Subcutaneous abdominal adipose tissue (tissue), 5 donors: ENCODE data around the gene L2HGDH.
"Not testable (repeated sequence)": the region's sequence is repeated elsewhere in the genome, so short reads cannot be mapped to it uniquely, and the experiment has no call there.

Experiments used
- H3K27ac ChIP-seq: one replicate; pipeline ENCODE4 v1.7.0; 2013; ENCODE audit warnings: low read depth, mild to moderate bottlenecking, inconsistent platforms, low read length, moderate library complexity
- H3K27me3 ChIP-seq, 5 donors: one replicate each; pipeline ENCODE4 v1.7.0; 2013; ENCODE audit warnings: low read length in 5 of 5, inconsistent platforms in 1 of 5; ENCODE audit not compliant: control insufficient read depth in 5 of 5, insufficient read depth in 4 of 5
- H3K36me3 ChIP-seq, 5 donors: one replicate each; pipeline ENCODE4 v1.7.0; 2013; ENCODE audit warnings: low read length in 5 of 5; ENCODE audit not compliant: control insufficient read depth in 5 of 5, insufficient read depth in 5 of 5
- H3K4me1 ChIP-seq, 5 donors: one replicate each; pipeline ENCODE4 v1.7.0; 2013; ENCODE audit warnings: low read length in 5 of 5, mild to moderate bottlenecking in 3 of 5, moderate library complexity in 1 of 5; ENCODE audit not compliant: control insufficient read depth in 5 of 5, insufficient read depth in 5 of 5
- H3K4me3 ChIP-seq, 5 donors: one replicate each; pipeline ENCODE4 v1.7.0; 2013; ENCODE audit warnings: low read length in 5 of 5, low read depth in 1 of 5
- H3K9ac ChIP-seq, 5 donors: one replicate each; pipeline ENCODE4 v1.7.0; 2013; ENCODE audit warnings: low read length in 5 of 5, mild to moderate bottlenecking in 4 of 5, moderate library complexity in 3 of 5
- H3K9me3 ChIP-seq, 5 donors: one replicate each; pipeline ENCODE4 v1.7.0; 2013; ENCODE audit warnings: low read length in 5 of 5; ENCODE audit not compliant: control insufficient read depth in 5 of 5
- donor health status: healthy.
- donor health status: healthy.
- donor health status: healthy.
- donor health status: healthy.
- donor health status: healthy.

L2HGDH gene

DNA sequence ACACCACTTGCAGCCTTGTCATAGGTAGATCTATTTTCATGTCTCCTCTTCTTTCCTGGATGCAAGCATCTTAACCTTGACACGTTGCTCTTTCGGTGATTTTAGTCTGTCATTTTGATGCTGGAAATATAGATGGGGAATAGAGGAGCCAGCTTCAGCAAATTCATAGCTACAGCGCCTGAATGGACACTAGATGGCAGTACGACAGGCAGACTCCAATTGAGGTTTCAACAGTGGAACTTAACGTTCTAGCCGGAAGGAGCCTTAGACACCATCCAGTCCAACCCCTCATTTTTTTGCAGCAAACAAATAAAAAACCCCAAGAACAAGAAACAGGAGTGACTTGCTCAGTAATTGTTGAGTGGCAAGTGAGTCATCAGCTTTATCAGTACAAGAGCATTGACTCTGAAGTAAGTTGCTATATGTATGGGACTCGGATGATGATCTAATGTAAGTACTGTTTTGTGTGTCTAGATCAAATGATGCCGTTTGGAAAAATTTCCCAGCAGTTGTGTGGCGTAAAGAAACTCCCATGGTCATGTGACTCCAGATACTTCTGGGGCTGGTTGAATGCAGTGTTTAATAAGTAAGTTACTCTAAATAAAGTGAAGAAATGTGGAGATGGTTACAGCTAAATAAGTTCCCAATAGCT is 9.1 kb upstream of the L2HGDH start:
- peak overlapping the region; percentile 23 to 56 (median 44) for H3K4me3 ChIP-seq
- peak overlapping the region in 4 of 5 donors; percentile 9 to 78 (median 38) for H3K9ac ChIP-seq
- H3K27ac ChIP-seq, result peak overlapping the region; percentile 62
- H3K27me3 ChIP-seq, result no peaks in the 10 kb centered on the region
- H3K4me1 ChIP-seq, result peaks cover 0 to 19% (median 6%) of the 10 kb centered on the region in 5 donors
- H3K9me3 ChIP-seq, result no peaks in the 10 kb centered on the region
- H3K36me3 ChIP-seq, result peaks cover 2 to 15% (median 4%) of the 10 kb centered on the region in 5 donors

DNA sequence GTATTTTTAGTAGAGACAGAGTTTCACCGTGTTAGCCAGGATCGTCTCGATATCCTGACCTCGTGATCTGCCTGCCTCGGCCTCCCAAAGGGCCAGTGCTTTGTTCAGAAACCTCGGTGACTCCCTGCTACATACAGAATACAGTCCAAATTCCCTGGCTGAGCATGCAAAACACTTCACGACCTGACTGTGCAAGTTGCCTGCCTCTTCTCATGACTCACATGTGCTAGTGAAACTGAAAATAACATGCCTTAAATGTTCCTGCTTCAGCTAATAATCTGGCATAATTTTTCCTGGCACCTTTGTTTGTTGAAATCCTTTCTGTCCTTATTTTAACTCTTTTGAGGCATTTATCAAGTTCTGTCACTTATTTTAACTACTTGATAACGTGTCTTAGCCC is 8.3 kb upstream of the L2HGDH start:
- no peaks in the 10 kb centered on the region for H3K27me3 ChIP-seq
- H3K9me3 ChIP-seq, result no peaks in the 10 kb centered on the region
- peak overlapping the region; percentile 62 for H3K27ac ChIP-seq
- peaks cover 2 to 12% (median 4%) of the 10 kb centered on the region in 5 donors for H3K36me3 ChIP-seq
- H3K4me1 ChIP-seq, result peaks cover 0 to 19% (median 6%) of the 10 kb centered on the region in 5 donors
- peak overlapping the region in 1 of 5 donors; percentile 9 for H3K9ac ChIP-seq
- peak overlapping the region in 1 of 5 donors; percentile 43 for H3K4me3 ChIP-seq

DNA sequence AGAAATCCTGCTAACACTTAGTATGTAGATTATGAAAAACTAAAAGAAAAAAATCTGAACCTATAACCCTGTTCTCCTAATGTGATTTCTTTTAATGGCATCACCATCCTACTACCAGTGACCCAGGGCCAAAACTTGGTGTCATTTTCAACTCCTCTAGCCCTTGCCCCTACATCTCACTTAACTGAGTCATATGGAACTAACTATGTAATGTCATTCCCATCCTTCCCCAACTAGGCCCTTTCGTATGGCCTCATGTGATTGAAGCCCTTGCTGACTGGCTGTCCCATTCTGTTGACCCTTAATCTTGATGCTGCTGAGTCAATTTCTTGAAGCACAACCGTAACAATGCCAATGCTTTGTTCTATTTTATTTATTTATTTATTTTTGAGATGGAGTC is 7.7 kb upstream of the L2HGDH start:
- H3K36me3 ChIP-seq, result peaks cover 2 to 11% (median 4%) of the 10 kb centered on the region in 5 donors
- peak overlapping the region; percentile 62 for H3K27ac ChIP-seq
- H3K4me1 ChIP-seq, result peaks cover 0 to 19% (median 6%) of the 10 kb centered on the region in 5 donors
- H3K9ac ChIP-seq, result peak overlapping the region in 1 of 5 donors; percentile 25
- H3K9me3 ChIP-seq, result no peaks in the 10 kb centered on the region
- no peaks in the 10 kb centered on the region for H3K27me3 ChIP-seq
- H3K4me3 ChIP-seq, result no peak overlapping the region

DNA sequence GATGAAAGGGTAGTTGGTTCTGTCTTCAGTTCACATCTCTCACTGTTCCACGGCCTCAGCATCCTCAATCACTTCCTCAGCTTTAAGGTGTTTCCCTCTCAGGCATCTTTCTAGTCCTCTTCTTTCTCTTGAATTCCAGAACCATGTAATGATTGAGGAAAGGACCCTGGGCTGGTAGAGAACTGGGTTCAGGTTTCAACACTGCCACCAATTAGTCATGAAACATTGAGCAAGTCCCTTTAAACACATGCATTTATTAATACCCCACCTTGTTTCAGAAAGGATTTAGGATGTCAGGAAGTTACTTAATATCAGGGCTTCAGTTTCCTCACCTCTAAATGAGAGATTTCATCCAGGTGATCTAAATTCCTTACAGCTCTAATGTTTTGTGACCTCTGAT is 7.3 kb upstream of the L2HGDH start:
- Histone ChIP-seq H3K27ac (peak overlapping the region; percentile 62), H3K9ac (peak overlapping the region in 1 of 5 donors; percentile 25), H3K4me1 (peaks cover 0 to 19% (median 6%) of the 10 kb centered on the region in 5 donors), H3K36me3 (peaks cover 0 to 7% (median 5%) of the 10 kb centered on the region in 5 donors), H3K27me3 (no peaks in the 10 kb centered on the region), H3K4me3 (no peak overlapping the region), H3K9me3 (no peaks in the 10 kb centered on the region)

DNA sequence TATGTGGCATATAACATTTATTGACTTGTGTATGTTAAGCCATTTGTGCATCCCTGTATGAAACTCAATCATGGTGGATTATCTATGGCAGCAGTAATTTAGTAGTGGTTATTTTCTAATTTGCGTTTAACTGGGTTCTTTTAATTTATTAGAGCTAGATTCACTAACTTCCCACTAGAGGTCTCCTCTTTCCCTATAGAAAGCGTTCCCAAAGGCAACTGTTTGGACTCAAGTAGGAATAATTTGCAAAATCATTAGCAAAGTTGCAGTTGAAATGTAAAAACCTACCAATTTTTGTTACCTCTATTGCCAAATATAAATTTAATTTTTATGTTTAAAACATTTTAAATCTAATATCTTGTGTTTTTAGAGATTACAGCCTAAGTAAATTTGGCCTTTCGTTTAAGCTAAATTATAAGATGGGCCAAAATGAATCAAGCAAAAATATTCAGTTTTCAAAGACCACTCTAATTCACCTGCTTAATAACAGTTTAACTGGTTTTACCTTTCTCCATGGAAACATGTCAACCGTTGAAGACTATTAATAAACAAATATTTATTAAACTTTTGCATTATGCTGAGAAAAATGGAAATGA is 6.1 kb upstream of the L2HGDH start:
- H3K4me1 ChIP-seq, result peaks cover 4 to 19% (median 12%) of the 10 kb centered on the region in 5 donors
- H3K27ac ChIP-seq, result no peak overlapping the region
- no peak overlapping the region for H3K4me3 ChIP-seq
- H3K9ac ChIP-seq, result peak overlapping the region in 1 of 5 donors; percentile 11
- H3K27me3 ChIP-seq, result no peaks in the 10 kb centered on the region
- peaks cover 0 to 5% (median 0%) of the 10 kb centered on the region in 5 donors for H3K36me3 ChIP-seq
- no peaks in the 10 kb centered on the region for H3K9me3 ChIP-seq

DNA sequence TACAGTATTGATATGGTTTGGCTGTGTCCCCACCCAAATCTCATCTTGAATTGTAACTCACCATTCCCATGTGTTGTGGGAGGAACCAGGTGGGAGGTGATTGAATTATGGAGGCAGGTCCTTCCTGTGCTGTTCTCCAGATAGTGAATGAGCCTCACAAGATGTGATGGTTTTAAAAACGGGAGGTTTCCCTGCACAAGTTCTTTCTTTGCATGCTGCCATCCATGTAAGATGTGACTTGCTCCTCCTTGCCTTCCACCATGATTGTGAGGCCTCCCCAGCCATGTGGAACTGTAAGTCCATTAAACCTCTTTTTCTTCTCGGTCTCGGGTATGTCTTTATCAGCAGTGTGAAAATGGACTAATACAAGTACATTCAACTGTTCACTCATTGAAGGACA is 2.1 kb upstream of the L2HGDH start:
- H3K9me3 ChIP-seq, H3K36me3 ChIP-seq, H3K27ac ChIP-seq, H3K4me3 ChIP-seq, H3K27me3 ChIP-seq, H3K9ac ChIP-seq: not testable (repeated sequence)
- peaks cover 5 to 21% (median 20%) of the 10 kb centered on the region in 5 donors for H3K4me1 ChIP-seq

DNA sequence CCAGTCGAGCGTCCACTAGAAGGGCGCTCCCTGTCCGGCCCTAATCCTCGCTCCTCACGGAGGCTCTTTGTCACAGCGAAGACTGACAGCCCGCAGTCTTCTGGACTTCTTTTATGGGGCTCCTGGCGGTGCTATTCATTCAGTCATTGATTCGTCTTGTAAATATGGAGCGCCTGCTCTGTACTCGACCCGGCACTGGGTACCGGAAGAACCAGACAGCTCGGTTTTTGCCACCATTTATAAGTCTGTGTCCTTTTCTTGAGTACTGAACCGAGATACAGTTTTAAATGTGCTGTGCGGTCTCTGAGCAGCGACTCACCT is 665 bp upstream of the L2HGDH start:
- peaks cover 0 to 4% (median 0%) of the 10 kb centered on the region in 5 donors for H3K36me3 ChIP-seq
- H3K4me3 ChIP-seq, result peak overlapping the region; percentile 79 to 97 (median 90)
- peak overlapping the region; percentile 90 for H3K27ac ChIP-seq
- H3K4me1 ChIP-seq, result peaks cover 5 to 21% (median 20%) of the 10 kb centered on the region in 5 donors
- H3K27me3 ChIP-seq, result no peaks in the 10 kb centered on the region
- H3K9ac ChIP-seq, result peak overlapping the region; percentile 45 to 85 (median 77)
- no peaks in the 10 kb centered on the region for H3K9me3 ChIP-seq

DNA sequence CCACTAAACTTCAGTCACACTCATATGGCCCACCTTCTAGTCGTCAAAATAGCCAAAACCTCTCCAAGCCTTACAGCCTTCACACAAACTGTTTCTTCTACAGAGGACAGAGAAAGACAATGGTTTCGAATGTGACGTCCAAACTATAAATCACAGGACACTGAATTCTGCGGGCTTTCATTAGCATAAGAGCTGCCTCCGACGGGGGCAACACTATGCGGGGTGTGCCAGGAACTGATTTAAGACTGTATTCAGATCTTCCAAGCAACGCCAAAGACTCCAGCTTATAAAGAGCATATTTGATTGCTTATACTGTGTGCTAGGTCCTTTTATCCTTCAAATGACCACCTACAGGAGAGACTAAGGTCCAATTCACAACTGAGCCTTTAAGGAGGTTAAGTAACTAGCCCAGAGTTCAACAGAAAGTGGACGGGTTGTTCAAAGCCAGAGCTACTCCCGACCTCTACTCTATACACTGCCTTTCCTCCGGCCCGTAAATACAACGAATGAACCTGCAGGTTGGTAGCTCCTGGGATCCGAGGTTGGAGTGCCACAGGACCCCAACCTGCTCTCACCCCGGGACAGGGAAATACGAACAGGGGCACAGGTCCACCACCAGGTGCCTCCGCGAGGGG is 575 bp downstream of the L2HGDH start:
- no peaks in the 10 kb centered on the region for H3K9me3 ChIP-seq
- H3K4me1 ChIP-seq, result peaks cover 5 to 21% (median 20%) of the 10 kb centered on the region in 5 donors
- H3K9ac ChIP-seq, result peak overlapping the region; percentile 80 to 92 (median 82)
- H3K36me3 ChIP-seq, result peaks cover 0 to 4% (median 0%) of the 10 kb centered on the region in 5 donors
- peak overlapping the region; percentile 90 for H3K27ac ChIP-seq
- H3K4me3 ChIP-seq, result peak overlapping the region; percentile 90 to 97 (median 95)
- H3K27me3 ChIP-seq, result no peaks in the 10 kb centered on the region

DNA sequence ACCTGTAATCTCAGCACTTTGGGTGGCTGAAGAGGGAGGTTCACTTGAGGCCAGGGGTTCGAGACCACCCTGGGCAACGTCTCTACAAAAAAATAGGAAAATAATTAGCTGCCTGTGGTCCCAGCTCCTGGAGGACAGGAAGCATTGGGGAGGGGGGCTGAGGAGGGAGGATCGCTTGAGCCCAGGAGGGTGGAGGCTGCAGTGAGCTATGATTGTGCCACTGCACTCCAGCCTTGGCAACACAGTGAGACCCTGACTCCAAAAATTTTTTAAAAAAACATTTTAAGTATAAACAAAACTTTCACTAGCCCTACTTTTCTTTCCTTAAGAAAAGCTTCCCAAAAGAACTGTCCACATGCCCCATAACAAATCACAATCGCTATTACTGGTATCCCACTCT is 1.6 kb downstream of the L2HGDH start:
- no peak overlapping the region for H3K9ac ChIP-seq
- H3K9me3 ChIP-seq, result no peaks in the 10 kb centered on the region
- peaks cover 0 to 4% (median 0%) of the 10 kb centered on the region in 5 donors for H3K36me3 ChIP-seq
- H3K4me1 ChIP-seq, result peaks cover 5 to 21% (median 20%) of the 10 kb centered on the region in 5 donors
- H3K27me3 ChIP-seq, result no peaks in the 10 kb centered on the region
- no peak overlapping the region for H3K4me3 ChIP-seq
- no peak overlapping the region for H3K27ac ChIP-seq

DNA sequence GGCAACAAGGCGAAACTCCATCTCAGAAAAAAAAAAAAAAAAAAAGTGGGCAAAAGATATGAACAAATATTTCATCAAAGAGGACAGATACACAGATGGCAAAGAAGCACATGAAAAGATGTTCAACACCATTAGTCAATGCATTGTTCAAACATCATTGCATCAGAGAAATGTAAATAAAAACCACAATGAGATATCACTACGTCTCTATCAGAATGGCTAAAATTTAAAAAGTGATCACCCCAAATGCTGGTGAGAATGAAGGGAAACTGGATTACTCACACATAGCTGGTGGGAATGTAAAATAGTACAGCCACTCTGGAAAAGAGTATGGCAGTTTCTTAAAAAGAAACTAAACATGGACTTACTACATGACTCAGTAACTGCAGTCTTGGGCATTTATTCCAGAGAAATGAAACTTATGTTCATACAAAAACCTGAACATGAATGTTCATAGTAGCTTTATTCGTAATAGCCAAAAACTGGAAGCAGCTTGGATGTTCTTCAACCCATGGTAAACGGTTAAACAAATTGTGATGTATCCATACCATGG is 3.6 kb downstream of the L2HGDH start:
- Histone ChIP-seq H3K4me1 (peaks cover 9 to 30% (median 22%) of the 10 kb centered on the region in 5 donors), H3K36me3 (no peaks in the 10 kb centered on the region), H3K9ac (no peak overlapping the region), H3K27ac (no peak overlapping the region), H3K9me3 (no peaks in the 10 kb centered on the region), H3K27me3 (no peaks in the 10 kb centered on the region), H3K4me3 (no peak overlapping the region)
